HG03064 (cell line): ENCODE data around the gene HOXD9.

Experiments used
- ATAC-seq: cut with Tn5 transposase; IDR thresholded peaks from one replicate; pipeline ENCODE4 v1.9.1; 2021; ENCODE audit warnings: low read depth; ENCODE audit not compliant: unreplicated experiment

HOXD9 gene

DNA sequence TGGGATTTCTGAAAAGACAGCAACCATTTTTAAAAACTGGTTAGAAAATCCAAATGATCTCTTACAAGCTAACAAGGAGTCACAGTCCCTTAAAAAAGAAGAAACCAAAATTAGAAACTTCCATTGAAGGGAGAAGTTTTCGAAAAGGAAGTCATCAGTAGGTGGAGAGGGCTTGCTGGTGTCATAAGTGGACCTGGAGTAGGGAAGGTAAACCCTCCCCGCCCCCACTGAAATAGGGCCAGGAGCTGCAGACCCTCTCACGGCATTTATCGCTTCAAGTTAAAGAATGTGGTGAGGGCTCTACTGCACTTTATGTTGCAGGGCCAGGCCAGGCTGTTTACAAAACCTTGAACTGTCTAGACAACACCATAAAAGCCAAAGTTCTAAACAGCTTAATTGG lies 12.6 kb upstream of the HOXD9 start:
- no peak for ATAC-seq

DNA sequence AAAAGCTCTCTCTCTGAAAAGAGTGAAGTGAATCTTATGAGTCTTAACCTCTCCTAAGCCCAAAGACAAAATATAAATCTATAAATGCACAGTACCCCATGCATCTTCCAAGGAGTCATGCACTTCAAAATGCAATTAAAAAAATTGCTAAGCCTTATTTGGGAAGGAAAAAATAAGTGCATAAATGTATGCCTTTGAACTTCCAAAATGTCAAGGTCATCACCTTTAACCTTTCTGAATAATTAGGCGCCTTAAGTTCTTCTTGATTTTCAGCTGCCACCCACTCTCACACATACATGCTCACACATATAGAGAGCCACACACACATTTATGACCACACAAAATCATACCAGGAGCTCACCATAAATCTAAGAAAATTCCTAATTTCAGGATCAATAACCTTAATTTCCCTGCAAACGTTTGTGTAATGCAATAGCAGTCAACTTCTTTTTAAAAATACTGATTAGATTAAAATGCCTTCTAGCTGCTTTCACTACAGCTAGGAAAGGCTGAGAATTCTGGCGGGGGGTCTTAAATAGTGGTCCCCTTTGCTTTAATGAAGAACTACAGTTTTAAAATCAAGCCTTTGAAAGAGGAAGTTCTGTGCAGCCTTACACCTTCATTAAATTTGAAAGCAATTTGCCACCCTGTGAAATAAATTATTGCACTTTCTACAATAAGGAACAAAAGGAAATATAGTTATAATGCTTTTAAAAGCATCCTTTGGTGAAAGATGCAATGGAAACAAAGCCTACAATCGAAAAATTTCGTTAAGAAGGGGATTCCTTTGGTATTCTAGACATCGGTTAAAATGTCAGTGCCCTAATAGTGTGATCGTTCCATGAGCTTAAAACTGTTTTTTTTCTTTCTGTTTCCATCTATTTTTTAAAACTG lies 11.9 kb upstream of the HOXD9 start:
- ATAC-seq: no peak

DNA sequence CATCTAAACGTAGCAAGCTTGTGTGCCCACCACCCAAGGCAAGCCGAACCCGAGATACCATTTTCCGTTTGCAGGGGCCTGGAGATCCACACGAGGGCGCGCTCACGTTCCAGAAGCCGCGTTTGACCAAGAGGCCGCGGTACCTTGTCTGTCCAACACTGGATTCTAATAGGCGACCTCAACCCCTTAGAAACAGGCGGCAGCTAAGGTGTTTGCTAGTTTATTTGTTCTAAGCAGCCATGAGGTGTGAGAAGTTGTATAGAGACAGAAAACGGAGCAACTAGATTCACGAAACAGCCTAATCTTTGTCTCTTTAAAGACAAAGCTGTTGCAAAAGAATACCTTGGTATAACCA lies 11.2 kb upstream of the HOXD9 start:
- no peak for ATAC-seq

DNA sequence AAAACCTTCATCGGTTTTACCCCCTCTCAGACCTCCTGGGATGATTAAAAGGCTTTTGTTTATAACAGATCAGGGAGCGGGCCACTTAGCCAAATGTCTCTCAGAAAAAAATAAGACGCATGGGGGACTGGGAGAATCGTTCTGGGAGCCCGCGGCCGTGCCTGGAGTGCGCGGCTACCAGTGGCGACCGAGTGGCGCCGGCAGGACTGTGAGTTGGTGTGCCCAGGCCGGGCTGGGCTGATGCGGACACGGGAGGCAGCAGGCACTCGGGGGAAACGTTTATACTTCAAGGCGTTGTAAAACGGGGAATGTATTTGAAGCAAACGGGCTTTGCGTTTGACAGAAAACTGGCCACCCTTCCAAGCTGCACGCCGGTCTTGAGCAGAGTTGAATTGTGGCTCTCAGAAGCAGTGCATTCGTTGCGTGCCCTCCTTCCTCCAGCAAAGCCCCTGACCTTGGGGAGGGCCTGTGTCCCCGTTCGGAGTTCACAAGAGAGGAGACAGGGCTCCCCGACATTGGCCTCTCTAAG lies 10.6 kb upstream of the HOXD9 start:
- no peak for ATAC-seq

DNA sequence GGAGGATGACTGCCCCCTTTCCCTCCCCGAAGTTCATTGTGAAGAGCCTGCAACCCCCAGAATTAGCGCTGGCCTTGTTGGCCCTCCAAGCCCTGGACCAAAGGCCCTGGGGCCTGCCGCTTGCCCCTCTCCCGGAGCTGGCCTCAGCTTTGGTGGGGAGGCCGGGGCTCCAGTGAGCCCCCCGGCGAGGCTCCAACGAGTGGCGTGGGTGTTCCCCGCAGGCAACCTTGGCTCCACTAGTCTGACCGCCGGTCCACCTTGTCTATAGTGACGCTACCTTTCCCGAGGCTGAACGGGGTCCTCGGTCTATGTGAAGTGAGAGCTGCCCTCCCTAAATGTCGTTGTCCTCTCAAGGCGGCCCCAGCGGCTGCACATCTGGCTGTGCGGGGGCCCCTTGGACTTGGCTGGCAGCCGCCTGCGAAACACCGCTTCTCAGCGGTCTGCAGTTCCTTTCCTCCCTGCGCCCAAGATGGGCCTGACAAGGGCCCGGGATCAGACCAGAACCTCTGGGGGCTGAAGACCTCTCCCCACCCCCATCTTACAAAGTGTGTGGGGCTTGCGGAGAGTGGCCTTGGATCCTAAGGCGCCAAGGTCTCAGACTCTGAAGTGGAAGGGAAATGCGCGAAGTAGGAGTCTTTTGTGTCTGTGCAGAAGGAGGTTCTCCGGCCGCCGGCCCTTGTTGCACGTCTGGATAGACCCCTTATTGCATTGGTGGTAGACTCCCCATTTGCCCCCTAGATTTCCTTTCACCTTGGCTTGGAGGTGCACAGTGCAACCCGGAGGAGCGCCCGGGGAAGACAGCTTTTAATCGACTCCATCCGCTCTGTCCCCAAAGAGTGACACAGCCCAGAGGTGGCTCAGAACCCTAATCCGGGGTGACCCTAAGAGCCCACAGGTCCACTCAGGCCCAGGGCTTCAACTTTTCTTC lies 9.9 kb upstream of the HOXD9 start:
- no peak for ATAC-seq

DNA sequence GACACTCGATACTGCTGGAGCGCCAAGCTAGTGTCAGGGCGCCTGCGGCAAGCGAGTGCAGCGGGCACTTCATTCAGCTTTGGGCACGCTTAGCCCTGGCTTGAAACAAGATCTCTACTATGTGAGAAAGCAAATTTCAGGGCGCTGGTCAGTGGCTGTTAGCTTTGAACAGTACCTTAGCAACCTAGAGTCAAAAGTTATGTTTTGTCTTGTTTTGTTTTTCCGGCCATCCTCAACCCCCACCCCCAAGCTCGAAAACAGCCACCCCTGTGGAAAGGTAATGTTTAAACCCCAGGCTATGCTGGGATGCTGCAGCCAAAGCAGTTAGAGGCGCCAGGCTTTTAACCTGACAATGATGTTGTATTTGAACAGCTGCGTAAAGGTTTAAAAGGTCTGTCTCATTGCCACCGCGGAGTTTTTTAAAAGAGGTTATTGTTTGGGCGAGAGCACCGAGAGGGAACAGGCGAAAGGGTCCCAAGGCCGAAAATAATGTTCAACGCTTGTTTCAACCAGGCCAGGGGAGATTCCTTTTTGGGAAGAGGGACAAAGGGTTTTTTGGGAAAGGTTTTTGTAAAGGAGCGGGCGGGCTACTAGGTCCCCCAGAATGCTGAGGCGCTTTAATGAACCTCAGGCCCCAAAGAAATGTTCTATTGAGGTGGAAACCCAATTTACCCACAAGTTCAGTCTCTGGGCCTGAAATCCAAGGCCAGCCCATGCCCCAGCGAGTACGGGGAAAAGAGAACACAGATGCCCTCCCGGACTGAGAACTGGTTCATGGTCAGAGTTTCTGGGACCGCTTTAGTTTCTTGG lies 8.2 kb upstream of the HOXD9 start:
- no peak for ATAC-seq

DNA sequence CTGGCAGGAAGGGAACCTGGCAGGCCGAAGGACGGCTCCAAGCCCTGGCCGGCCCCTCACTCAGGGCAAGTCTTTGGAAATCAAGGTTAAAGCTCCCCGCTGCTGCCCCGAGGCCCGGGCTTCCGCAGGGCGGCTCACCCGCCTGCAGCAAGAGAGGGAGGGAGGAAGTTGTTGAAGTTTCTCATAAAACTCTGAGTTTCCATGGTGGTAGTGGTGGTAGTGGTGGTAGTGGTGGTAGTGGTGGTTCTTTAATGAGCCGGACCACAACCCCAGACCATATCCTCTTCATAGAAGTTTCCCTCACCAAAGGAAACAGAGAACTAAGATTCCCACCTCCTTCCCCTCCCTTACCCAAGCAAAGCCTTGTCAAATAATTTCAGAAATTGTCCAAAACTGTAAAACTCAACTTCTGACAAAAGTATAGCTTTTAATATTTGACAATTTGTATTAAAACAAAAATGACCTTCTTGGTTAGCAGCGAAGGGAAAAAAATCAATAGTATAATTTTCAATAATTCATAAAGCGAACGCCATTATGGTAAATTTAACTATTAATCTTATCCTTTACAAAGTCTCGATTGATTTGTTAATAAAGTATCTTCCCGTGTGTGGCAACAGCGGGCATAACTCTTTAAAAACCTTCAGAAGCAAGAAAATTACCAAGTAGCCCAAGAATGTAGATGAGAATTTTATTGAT lies 7.4 kb upstream of the HOXD9 start:
- ATAC-seq: no peak

DNA sequence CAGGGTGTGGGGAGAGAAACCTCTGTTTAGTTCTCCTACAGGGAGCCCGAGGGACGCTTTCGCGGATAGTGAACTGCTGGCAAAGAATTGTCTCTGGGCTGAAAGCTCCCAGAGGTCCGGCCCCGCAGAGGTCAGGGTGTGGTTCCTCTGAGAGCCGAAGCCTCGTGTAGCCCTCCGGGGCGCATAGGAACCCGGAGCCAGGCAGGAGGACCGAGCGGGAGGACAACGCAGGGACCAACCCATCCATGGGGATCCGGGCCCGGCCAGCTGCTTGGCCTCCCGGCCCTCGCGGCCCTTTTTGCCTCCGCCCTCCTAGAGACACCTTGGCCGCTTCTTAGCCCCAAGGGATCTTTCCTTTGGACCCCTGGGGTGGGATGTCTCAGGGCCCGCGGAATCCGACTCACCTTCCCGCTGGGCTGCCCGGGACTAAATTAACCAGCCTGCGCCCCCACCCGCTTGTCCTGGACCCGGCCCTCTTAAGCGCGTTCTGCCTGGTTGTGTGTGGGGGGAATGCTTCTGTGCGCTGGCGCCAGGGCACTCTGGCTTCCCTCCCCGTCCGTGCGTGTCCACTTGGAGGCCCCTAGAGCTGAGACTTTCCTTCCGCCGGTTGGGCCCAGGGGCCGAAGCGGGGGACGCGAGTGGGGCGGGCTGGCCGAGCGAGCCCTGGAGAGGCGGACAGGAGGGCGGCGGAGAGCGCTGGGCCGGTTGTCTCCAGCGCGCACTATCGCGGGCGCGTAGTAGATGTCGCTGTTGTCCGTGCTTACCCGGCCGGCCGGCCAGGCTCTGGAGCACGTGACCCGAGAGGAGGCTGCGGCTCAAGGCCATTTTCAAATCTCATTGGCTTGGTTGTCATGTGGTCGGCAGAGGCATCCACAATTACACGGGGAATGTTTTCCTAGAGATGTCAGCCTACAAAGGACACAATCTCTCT lies 6.4 kb upstream of the HOXD9 start, which contains the start of gene HOXD10:
TSS of gene HOXD10 (plus strand) at position 896 of the 931 bp plus-strand sequence. CDS start 56 bp downstream, outside the sequence.
- no peak for ATAC-seq

DNA sequence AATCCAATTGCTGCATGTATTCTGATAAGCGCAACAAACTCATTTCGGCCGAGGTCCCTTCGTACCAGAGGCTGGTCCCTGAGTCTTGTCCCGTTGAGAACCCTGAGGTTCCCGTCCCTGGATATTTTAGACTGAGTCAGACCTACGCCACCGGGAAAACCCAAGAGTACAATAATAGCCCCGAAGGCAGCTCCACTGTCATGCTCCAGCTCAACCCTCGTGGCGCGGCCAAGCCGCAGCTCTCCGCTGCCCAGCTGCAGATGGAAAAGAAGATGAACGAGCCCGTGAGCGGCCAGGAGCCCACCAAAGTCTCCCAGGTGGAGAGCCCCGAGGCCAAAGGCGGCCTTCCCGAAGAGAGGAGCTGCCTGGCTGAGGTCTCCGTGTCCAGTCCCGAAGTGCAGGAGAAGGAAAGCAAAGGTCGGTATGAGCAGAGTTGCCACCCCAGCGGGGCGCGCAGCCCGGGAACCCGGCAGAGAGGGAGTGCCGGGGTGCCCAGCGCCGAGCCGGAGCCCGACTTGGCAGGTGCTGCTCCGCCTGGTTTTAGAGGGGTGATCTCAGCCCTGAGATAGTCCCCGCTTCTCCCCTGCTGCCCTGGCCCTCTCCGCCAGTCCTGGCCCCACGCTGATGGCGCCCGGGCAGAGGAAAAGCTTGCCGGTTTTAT lies 5.2 kb upstream of the HOXD9 start:
- no peak for ATAC-seq

DNA sequence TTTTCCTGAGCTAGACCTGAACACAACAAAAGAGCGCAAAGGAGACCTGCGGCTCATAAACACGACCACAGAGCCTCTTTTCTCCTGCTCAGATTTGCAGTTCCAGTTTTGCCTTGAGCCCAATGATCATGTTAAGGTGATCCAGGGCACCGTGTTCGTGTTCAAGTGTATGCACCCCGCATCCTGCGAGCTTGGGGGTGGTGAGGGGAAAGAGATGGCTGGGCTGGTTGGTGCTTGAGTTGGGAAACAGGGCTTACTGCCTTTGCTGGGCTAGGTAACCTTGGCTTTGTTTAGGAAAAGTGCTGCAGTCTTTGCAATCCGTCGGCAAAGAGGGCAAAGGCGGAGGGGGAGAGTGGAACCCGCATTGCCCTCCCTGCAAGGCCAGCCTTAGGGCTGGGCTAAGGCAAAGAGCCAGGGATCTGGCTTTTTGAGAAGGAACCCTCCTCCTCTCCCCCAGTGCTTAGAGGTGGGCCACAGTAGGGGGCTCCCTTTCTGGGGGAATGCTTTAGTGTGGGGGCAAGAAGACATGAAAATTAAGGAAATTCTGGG lies 4.6 kb upstream of the HOXD9 start:
- ATAC-seq: no peak

DNA sequence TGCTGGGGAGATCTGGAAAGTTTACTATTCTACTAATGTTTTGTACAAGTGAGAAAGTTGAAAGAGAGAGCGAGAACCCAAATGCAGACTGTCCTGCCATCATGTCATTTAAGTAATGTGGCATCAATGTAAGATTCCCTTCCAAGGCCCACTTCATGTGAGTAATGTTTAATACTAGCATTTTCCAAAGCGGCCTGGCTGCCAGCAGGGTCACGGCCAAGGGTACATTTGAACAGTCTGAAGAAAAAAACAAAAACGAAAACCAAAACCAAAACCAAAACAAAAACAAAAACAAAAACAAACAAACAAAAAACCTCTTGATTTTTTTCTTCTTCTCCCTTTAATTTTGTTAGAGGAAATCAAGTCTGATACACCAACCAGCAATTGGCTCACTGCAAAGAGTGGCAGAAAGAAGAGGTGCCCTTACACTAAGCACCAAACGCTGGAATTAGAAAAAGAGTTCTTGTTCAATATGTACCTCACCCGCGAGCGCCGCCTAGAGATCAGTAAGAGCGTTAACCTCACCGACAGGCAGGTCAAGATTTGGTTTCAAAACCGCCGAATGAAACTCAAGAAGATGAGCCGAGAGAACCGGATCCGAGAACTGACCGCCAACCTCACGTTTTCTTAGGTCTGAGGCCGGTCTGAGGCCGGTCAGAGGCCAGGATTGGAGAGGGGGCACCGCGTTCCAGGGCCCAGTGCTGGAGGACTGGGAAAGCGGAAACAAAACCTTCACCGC lies 3.7 kb upstream of the HOXD9 start:
- ATAC-seq: no peak

DNA sequence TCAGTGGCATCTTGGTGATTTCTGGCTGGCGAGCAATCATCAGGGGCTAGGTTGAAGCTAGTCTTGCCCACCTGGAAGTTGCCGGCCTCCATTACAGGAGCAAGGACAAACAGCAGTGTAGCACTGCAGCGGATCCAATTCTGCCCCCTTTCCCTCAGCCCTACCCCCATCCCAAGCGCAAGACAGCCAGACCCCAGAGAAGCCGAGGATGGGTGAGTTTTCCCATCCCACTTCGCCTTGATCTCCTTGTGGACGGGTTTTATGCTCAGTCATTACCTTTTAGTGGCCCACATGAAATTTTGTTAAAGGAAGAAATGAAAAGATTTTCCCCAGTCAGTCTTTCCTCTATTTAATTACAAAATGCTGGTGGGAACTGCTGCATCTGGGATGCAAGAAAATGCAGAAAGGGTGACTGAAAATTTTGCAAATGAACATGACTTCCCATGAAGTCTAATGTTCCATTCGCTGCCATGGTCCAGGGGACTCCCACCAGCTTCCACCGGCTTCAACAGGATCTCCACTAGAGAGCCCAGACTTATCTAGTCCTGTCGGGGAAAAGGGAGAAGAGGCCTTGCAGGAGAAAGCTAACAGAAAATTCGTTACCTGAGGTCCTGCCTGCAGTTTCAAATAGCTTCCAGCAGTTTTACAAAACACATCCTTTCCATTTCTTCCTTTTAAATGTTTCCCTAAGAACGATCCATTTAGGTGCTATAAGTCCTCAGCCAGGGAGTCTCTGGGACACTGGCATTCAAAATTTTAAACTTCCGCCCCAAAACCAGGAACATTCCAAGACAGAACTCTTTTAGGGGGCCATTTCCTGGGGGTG lies 1.9 kb upstream of the HOXD9 start:
- no peak for ATAC-seq

DNA sequence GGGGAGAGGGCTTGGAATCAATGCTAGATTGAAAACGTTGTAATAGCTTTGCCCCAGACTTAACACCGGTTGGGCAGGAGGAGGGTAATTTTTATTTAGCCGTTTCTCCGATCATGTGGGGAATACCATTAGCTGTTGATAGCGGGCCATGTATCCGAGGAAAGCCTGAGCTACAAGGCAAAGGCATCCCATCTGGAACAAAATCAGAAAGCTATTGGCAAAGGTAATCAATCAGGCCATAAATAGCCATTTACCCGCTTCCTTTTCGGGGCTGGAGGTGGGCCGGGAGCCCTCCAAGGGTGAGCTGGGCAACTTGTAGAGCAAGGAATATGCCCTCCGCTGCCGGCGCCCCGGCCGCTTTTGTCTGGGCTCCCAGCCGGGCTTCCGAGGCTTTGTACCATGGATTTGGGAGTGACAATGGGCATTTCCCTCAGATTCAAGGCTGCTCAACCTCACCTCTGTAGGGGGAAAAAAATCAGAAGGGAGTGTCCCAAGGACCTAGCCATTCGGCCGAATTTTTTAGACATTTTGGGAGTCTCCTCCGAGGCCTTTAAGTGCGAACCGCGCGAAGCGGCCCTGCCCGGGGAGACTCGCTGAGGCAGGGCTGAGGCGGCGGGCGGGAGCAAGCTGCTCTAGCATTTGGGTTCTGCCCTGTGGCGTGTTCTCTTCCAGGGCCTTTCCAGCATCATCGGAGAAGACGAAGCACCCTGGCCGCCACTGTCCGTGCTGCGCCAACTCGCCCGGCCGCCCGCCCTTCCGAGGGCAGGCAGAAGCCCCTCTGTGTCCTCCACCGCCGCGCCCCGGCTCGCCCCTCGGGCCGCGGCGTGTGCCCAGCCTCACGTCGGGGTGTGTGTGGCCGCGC lies 1.1 kb upstream of the HOXD9 start:
- no peak for ATAC-seq

DNA sequence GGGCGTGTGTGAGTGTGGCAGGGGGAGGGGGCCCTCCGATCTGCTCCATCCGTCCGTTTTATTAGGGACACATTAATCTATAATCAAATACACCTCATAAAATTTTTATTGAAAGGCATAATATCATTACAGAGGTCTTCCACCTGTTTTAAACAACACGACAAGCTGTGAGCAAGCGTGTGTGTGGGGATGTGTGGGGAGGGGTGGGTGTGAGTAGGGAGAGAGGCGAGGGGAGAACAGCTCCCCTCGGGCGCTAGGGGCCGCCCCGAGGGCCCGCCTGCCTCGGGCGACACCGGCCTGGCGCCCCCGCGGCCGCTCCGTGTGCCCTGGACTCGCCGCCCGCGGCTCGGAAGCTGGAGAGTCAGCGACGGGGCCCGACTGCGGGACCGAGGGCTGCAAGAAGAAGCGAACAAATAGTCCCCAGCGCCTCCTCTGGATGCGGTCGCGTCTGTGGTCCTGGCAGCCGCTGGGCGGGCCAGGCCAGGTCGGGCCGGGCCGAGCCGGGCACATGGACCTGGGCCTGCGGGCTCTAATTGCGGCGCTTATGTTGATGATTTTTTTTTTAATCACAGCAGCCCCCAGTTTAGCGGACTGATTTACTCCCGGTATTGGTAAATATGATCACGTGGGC lies 352 bp upstream of the HOXD9 start:
- ATAC-seq: no peak
